HUES6 (cell line): ENCODE results near the gene CFD.
"Not testable (repeated sequence)": the region's sequence is repeated elsewhere in the genome, so short reads cannot be mapped to it uniquely, and the experiment has no call there.

ENCODE experiments used
- H3K27ac ChIP-seq: 2 replicates; pipeline ENCODE4 v1.7.0; 2013; ENCODE audit warnings: low read depth, mild to moderate bottlenecking, low read length, inconsistent platforms
- H3K27me3 ChIP-seq: 2 replicates; pipeline ENCODE4 v1.6.1; 2013; ENCODE audit warnings: low read length; ENCODE audit not compliant: control insufficient read depth, insufficient read depth
- H3K36me3 ChIP-seq: 2 replicates; pipeline ENCODE4 v1.6.1; 2013; ENCODE audit warnings: low read length; ENCODE audit not compliant: control insufficient read depth, insufficient read depth
- H3K4me1 ChIP-seq: 2 replicates; pipeline ENCODE4 v1.6.1; 2013; ENCODE audit warnings: low read length; ENCODE audit not compliant: control insufficient read depth, insufficient read depth
- H3K4me3 ChIP-seq: 2 replicates; pipeline ENCODE4 v1.5.1; 2013; ENCODE audit warnings: low read depth, low read length
- H3K9ac ChIP-seq: one replicate; pipeline ENCODE4 v1.6.1; 2013; ENCODE audit warnings: mild to moderate bottlenecking, low read length
- H3K9me3 ChIP-seq: 2 replicates; pipeline ENCODE4 v1.6.1; 2013; ENCODE audit warnings: low read depth, low read length; ENCODE audit not compliant: control insufficient read depth, insufficient read depth

Gene CFD

GRCh38 chr19:876780-877314, 17.4 kb downstream of the CFD start:
- H3K4me3 ChIP-seq: no peak overlapping the region
- H3K4me1 ChIP-seq: peaks cover 9% of the 10 kb centered on the region; the same call in 1 of the 2 replicates
- H3K27ac ChIP-seq: no peak overlapping the region
- H3K36me3 ChIP-seq: peaks cover 47% of the 10 kb centered on the region
- H3K9me3 ChIP-seq: no peaks in the 10 kb centered on the region
- H3K27me3 ChIP-seq: no peaks in the 10 kb centered on the region
- no peak overlapping the region for H3K9ac ChIP-seq

- not testable (repeated sequence) for H3K27ac ChIP-seq, H3K4me3 ChIP-seq, H3K4me1 ChIP-seq, H3K27me3 ChIP-seq, H3K9ac ChIP-seq, H3K9me3 ChIP-seq
- H3K36me3 ChIP-seq: peaks cover 59% of the 10 kb centered on the region
Observed at GRCh38 chr19:877992-878660, 18.7 kb downstream of the CFD start.

- not testable (repeated sequence) for H3K9me3 ChIP-seq, H3K27ac ChIP-seq, H3K9ac ChIP-seq, H3K27me3 ChIP-seq, H3K4me1 ChIP-seq, H3K4me3 ChIP-seq
- peaks cover 61% of the 10 kb centered on the region for H3K36me3 ChIP-seq
Observed at GRCh38 chr19:878751-879561, 19.5 kb downstream of the CFD start.

GRCh38 chr19:879711-880438, 20.4 kb downstream of the CFD start:
- no peak overlapping the region for H3K4me3 ChIP-seq
- H3K27me3 ChIP-seq: no peaks in the 10 kb centered on the region
- H3K9me3 ChIP-seq: no peaks in the 10 kb centered on the region
- no peak overlapping the region for H3K9ac ChIP-seq
- H3K27ac ChIP-seq: no peak overlapping the region
- no peaks in the 10 kb centered on the region for H3K4me1 ChIP-seq
- H3K36me3 ChIP-seq: peaks cover 63% of the 10 kb centered on the region

- H3K4me3 ChIP-seq: no peak overlapping the region
- peaks cover 68% of the 10 kb centered on the region for H3K36me3 ChIP-seq
- no peak overlapping the region for H3K27ac ChIP-seq
- no peak overlapping the region for H3K9ac ChIP-seq
- no peaks in the 10 kb centered on the region for H3K9me3 ChIP-seq
- H3K4me1 ChIP-seq: no peaks in the 10 kb centered on the region
- H3K27me3 ChIP-seq: no peaks in the 10 kb centered on the region
Observed at GRCh38 chr19:881385-882071, 22.1 kb downstream of the CFD start.

- Histone ChIP-seq H3K9me3 (no peaks in the 10 kb centered on the region), H3K27ac (no peak overlapping the region), H3K27me3 (no peaks in the 10 kb centered on the region), H3K36me3 (peaks cover 72% of the 10 kb centered on the region), H3K9ac (no peak overlapping the region), H3K4me1 (no peaks in the 10 kb centered on the region), H3K4me3 (no peak overlapping the region)
Observed at GRCh38 chr19:882871-883497, 23.5 kb downstream of the CFD start.

- no peaks in the 10 kb centered on the region for H3K27me3 ChIP-seq
- H3K27ac ChIP-seq: no peak overlapping the region
- H3K9me3 ChIP-seq: no peaks in the 10 kb centered on the region
- H3K4me1 ChIP-seq: no peaks in the 10 kb centered on the region
- H3K9ac ChIP-seq: no peak overlapping the region
- no peak overlapping the region for H3K4me3 ChIP-seq
- peaks cover 76% of the 10 kb centered on the region for H3K36me3 ChIP-seq
Observed at GRCh38 chr19:883661-884211, 24.3 kb downstream of the CFD start.

GRCh38 chr19:884420-885211, 25.2 kb downstream of the CFD start:
- H3K4me3 ChIP-seq: no peak overlapping the region
- no peak overlapping the region for H3K9ac ChIP-seq
- H3K4me1 ChIP-seq: no peaks in the 10 kb centered on the region
- no peaks in the 10 kb centered on the region for H3K27me3 ChIP-seq
- H3K27ac ChIP-seq: no peak overlapping the region
- H3K36me3 ChIP-seq: peaks cover 78% of the 10 kb centered on the region
- H3K9me3 ChIP-seq: no peaks in the 10 kb centered on the region

- no peak overlapping the region for H3K27ac ChIP-seq
- H3K4me1 ChIP-seq: no peaks in the 10 kb centered on the region
- H3K27me3 ChIP-seq: no peaks in the 10 kb centered on the region
- H3K36me3 ChIP-seq: peaks cover 85% of the 10 kb centered on the region
- no peaks in the 10 kb centered on the region for H3K9me3 ChIP-seq
- no peak overlapping the region for H3K4me3 ChIP-seq
- H3K9ac ChIP-seq: no peak overlapping the region
Observed at GRCh38 chr19:885536-886224, 26.2 kb downstream of the CFD start.
